HG03457 (cell line): ENCODE results near the gene ZBTB16.

ENCODE experiments used
- ATAC-seq: cut with Tn5 transposase; IDR thresholded peaks from one replicate; pipeline ENCODE4 v1.9.1; 2021; ENCODE audit warnings: moderate number of reproducible peaks; ENCODE audit not compliant: unreplicated experiment

The ZBTB16 gene

DNA sequence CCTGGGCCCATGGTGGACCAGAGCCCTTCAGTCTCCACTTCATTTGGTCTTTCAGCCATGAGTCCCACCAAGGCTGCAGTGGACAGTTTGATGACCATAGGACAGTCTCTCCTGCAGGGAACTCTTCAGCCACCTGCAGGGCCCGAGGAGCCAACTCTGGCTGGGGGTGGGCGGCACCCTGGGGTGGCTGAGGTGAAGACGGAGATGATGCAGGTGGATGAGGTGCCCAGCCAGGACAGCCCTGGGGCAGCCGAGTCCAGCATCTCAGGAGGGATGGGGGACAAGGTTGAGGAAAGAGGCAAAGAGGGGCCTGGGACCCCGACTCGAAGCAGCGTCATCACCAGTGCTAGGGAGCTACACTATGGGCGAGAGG is 4.3 kb downstream of the ZBTB16 start:
- ATAC-seq = no peak

GRCh38 chr11:114064216-114064615 is 4.7 kb downstream of the ZBTB16 start:
- ATAC-seq = no peak

DNA sequence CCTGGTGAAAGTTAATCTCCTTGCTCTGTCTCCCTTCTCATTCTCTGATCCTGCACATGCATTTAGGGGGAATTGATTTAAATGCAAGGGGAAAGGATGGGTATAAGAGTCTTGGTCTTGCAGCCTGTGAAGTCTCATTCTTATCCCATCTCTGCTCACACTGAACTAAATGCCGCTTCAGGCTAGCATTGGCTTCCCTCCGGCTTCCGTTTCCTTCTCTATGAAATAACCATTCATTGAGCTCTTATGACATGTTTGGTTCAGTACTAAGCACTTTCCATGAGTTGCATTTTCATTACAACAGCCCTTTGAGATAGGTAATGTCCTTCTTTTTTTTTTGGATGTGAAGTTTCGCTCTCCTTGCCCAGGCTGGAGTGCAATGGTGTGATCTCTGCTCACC is 5.6 kb downstream of the ZBTB16 start:
- ATAC-seq = no peak

GRCh38 chr11:114066046-114066648 is 6.6 kb downstream of the ZBTB16 start:
- no peak for ATAC-seq

- ATAC-seq = no peak
These were observed 8.8 kb downstream of the ZBTB16 start for GRCh38 chr11:114068327-114068726.

- no peak for ATAC-seq
These were observed 11.1 kb downstream of the ZBTB16 start for GRCh38 chr11:114070464-114071139.

DNA sequence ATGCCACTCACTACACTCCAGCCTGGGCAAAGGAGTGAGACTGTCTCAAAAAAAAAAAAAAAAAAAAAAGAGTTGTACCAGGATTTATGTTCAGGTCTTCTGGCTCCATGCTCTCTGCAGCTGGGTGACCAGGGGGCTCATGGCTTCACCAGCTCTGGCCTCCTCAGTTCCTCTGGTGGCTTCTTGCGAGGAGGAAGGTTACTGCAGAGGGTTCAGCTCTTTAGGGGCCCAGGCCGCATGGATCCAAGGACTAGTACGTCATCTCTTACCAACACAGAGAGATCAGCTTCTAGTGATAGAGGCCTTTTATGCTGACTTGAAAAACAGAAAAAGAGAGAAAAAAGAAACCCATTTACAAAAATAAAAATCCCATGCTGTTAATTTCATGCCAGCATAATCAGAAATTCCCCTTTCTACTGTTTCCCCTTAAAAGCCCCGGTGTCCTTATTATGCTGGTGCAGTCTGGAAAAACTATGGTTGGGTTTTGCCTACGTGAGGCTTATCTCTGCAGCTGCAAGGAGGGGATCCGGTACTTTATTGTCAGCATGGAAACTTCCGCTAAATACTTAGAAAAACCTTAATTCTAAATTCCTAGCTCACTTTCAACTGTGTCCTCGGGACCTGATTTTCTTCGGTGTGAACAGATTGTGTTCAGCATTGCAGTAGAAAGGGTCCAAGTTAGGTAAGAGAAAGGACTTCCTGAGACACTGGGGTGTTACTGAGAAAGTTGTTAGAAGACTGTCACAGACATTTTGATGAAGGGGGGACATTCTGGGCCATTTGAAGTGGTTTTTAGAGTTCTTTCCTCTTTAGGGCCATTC is 13.7 kb downstream of the ZBTB16 start:
- no peak for ATAC-seq

- ATAC-seq = no peak
These were observed 14.4 kb downstream of the ZBTB16 start for GRCh38 chr11:114073828-114074381.

- no peak for ATAC-seq
These were observed 15.2 kb downstream of the ZBTB16 start for GRCh38 chr11:114074546-114075343.

GRCh38 chr11:114075344-114075610 is 15.8 kb downstream of the ZBTB16 start:
- no peak for ATAC-seq

DNA sequence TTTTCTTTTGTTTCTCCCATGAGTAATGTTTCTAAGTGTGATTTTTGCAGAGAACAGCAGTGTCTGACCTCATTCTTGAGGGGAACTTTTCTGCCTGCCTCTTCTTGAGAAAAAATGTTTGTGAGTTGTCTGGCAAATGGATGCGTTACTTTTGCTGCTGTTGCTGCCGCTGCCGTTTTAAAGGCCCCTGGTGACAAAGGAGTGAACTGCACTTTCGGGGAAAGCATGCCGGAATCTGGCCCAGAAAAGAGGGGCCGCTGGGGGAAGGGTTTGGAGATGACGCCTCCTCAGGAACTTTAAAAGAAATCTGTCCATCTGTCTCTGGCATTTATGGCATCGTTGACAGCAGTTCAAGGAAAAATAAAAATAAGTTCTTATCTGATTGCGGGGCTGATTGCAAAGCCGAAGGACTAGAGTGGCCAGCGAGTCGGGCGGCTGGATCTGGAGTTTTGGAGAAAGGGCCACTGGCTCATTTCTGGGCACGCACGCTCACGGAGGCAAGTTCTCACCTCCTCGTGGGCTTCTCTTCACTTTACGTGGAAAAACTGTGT is 16.5 kb downstream of the ZBTB16 start:
- no peak for ATAC-seq

DNA sequence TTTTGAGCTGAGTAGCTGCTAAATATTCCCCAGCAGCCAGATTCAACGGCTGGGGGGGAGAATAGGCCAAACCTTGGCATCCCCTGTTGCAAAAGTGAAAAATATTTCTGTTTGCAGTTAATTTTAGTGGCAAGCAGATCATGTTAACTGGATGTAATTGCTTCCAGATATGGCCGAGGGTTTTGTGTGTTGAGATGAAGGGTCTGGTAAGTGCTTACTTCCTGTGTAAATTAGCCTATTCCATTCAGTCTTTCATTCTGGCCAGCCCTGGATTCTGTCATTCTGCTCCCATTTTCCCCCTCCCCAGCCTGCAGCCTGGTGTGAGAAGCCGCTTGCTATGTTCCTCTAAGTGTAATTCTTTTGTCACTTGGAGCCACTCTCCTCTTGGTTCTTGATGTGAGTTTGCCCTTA is 17.4 kb downstream of the ZBTB16 start:
- ATAC-seq = no peak

- no peak for ATAC-seq
These were observed 18.2 kb downstream of the ZBTB16 start for GRCh38 chr11:114077482-114078305.

DNA sequence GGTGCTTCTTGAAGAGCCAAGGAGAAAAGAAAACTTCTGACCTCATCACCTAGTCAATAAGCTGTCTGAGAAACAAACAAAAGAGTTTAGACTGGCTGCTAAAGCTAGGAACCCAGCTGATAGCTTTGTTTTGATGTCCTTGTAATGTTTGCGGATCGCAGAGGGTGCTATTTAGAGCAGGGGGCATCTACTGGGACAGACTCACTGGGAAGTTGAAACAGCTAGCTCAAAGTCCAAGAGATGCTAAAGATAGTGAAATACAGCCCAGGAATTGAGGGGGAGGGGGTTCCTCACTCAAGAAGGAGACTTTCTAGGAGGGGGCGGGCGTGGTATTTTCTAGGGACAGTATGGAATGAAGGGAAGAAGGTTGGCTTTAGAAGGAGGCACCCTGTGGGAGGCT is 18.9 kb downstream of the ZBTB16 start:
- no peak for ATAC-seq

DNA sequence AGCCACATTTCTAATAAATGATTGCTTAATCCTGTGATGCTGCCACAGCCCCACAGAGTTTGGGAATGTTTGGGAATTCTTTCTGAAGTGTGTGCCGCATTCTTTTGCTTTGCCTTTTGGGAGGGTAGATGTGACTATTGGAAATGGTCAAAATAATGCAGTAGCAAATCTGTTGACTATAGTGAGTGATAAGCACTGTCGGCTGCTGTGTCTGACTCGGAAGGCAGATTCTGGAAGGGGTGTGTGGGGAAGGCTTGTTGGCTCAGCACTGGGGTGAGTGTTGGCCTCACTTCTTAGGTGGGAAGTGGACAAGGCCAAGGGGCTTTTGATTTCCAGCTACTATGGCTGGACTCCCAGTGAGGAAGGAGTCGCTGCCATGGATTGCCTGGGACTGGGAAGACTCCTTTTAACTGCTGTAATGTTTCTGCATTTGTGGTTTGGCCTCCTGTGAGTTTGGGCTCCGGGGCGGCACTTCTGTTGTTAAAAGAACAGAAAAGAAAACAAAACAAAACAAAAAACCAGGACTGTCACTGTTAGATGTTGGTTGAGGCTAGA is 20.1 kb downstream of the ZBTB16 start:
- no peak for ATAC-seq

GRCh38 chr11:114080219-114080618 is 20.7 kb downstream of the ZBTB16 start:
- ATAC-seq = no peak

- no peak for ATAC-seq
These were observed 21.3 kb downstream of the ZBTB16 start for GRCh38 chr11:114080769-114081168.

DNA sequence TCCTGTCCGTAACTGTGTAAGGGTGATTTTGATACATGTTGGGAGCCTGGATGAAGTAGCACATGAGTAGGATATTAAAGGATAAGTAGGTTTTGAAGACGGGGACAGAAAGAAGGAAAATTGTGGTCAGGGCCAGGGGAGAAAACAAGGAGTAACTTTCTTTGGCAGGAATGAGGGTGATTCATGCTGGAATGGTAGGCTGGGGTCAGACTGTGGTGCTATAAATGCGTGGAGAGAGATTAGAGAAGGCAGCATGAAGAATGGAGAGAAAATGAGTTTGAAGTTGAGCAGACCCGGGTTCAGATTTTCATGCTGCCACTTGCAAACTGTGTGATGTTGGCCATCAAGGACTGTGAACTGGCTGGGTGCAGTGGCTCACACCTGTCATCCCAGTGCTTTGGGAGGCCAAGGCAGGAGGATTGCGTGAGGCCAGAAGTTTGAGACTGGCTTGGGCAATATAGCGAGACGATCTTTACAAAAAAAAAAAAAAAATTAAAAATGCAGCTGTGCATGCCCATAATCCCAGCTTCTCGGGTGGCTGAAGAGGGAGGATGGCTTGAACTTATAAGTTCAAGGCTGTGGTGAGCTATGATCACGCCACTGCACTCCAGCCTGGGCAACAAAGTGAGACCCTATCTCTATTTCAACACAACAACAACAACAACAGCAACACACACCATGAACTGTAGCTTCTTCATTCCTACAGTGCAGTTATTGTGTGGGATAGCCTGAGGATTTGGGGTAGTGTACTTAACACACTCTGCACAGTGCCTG is 22.3 kb downstream of the ZBTB16 start:
- ATAC-seq = no peak

- ATAC-seq = no peak
These were observed 22.9 kb downstream of the ZBTB16 start for GRCh38 chr11:114082415-114082748.
